NCI-H2227 (cell line): ENCODE results near the gene SYT12.
"Not testable (repeated sequence)": the region's sequence is repeated elsewhere in the genome, so short reads cannot be mapped to it uniquely, and the experiment has no call there.

Source experiments
- DNase-seq: peaks from one replicate; lab custom pipeline; 2025; ENCODE audit not compliant: unreplicated experiment; lab: John Stamatoyannopoulos, UW

Gene SYT12

DNA sequence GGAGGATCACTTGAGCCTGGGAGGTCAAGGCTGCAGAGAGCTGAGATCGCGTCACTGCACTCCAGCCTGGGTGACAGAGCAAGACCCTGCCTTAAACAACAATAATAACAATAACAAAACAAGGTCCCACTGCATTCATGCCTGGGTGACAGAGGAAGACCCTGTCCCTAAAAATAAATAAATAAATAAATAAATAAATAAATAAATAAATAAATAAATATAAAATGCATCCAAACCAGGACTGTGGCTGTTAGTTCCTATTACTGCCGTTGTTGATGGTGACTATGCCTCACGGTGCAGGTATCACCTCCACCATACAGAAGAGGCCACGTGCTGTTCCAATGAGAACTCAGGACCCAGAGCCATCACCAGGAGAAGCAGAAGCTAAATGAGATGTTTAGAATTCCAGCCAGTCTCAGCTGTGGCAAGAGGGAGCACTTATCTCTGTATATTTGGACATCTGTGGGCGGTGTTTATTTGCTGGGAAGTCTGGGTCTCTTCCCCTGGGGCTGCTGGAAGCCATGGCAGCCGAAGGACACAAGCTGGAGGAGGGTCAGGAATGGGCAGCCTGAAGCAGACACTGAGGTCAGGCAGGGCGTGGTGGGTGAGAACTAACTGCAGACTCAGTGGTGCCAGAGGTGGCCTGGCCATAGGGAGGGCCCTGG is 26.2 kb upstream of the SYT12 start:
- no peak for DNase-seq

DNA sequence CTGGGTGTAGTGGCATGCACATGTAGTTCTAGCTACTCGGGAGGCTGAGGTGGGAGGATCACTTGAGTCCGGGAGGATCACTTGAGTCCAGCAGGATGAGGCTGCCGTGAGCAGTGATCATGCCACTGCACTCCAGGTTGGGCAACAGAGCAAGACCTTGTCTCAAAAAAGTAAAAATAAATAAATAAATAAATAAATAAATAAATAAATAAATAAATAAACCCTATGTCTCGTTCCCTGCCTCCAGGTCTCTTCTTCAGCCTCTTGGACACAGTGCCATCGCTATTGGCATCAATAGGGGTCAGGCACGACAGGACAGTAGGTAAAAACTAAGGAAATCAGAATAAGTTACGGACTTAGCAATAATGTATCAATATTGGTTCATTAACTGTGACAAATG is 23.4 kb upstream of the SYT12 start:
- no peak for DNase-seq

DNA sequence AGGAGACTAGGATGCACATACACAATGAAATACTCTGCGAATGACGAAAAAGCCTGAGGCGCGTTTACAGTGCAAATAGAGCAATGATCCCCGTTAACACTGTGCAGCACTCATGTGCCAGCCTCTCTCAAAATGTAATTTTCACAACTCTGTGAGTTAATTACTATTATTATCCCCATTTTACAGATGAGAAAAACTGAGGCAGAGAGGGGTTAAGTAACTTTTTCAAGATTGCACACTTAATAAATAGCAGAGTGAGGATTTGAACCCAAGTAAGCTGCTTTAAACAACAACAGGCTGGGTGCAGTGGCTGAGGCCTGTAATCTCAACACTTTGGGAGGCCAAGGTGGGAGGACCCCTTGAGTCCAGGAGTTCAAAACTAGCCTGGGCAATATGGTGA is 21.6 kb upstream of the SYT12 start:
- no peak for DNase-seq

DNA sequence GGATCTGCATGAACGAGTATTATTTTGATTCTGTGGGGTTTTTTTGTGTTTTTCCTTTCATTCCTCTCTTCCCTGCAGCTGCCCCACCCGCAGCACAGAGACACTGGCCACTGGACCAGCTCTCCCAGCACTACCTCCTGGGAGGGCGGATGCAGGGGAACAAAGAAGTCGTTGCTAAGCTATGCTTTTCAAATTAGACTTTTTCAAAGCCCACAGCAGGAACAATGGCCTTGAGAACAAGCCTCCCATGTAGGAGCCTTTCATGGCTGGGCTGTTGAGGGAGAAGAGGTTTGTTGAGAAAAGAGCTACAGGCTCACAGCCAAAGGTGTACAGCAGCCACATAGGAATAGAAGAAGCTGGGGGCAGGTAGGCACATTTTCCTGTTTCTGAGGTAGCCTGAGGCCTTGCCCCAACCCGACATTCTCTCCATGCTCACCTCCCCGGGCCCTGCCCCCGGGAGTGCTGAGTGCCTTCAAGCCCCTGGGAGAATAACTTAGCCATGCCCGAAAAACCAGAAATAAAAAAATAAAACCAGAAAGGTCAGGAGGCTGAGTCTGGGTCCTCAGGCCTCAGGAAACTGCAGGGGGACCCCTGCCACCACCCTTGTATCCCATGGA is 20.5 kb upstream of the SYT12 start:
- peak; percentile 18 for DNase-seq

DNA sequence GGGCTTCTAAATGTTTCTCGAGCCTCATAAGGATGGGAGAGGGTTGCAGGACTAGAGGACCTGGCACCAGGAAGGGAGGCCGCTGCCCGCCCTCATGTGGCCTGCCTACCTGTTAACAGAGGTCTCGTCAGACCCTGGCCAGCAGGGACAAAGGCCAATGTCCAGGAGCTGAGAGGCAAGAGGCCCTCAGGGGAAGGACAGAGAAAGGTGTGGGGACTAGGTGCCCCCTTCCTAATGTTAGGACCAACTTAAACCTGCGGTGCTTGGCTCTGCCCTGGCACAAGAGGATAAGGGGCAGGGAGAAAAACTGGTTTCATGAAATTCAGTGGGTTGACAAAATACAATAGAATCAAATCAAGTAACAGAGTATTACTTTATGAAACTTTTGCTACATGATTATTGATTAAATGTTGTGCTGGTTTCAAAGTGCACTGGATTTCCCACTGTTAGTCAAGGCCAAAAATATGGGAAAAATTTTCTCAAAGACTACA is 20.0 kb upstream of the SYT12 start:
- DNase-seq: no peak

DNA sequence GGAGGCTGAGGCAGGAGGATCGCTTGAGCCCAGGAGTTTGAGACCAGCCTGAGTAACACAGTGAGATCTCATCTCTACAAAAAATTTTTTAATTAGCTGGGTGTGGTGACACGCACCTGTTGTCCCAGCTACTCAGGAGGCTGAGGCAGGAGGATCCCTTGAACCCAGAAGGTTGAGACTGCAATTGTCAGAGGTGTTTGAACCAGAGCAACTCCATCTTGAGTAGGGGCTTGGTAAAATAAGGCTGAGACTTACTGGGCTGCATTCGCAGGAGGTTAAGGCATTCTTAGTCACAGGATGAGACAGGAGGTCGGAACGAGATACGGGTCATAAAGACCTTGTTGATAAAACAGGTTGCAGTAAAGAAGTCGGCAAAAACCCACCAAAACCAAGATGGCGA is 17.7 kb upstream of the SYT12 start:
- DNase-seq: not testable (repeated sequence)

DNA sequence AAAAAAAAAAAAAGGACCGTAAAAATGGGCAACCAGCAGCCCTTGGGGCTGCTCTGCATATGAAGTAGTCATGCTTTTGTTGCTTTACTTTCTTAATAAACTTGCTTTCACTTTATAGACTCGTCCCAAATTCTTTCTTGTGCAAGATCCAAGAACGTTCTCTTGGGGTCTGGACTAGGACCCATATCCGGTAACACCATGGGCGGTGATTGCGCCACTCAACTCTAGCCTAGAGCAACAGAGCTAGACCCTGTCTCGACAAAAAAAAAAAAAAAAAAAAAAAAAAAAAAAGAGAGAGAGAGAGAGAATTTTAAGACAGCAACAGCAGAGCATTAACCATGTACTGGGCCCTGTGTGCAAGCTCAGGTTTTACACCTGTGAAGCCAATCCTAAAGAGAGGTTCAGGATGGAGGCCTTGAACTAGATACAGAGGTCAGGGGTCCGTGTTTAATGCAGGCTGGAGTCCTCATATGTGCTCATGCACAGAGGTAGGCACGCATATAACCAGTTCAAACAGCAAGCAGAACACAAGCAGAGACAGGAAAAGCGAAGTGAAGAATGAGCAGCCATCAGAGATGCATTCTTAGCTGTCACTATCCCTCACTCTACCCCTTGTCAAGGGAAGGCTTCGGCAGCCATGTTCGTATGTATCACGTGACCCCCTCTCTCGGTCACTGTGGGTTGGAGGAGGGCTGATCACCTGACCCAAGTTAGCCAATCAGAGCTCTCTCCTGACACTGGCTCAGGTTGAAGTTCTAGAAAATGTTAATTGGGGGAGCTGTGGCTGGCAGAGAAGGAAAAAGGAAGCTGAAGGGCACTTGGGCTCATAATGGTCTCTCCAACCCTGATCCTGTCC is 16.7 kb upstream of the SYT12 start:
- peak; percentile 37 for DNase-seq

DNA sequence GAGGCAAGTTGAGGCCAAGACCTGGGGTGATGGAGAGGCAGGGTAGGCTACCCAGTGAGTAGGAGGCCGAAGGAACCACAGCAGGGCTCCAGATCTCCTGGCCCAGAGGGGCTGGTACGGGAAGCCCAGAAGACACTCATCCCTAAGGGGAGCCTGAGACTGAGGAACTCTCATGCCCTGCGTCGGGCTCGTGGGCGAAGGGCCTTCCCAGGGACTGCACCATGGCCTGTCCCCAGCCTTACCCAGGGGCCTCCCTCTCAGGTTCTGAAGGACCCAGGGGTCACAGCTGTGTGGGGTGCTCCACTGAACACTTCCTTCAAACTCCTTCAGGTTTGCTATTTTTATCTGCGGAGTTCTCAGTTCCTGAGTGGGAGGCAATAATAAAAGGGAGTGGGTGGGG is 15.8 kb upstream of the SYT12 start:
- no peak for DNase-seq

DNA sequence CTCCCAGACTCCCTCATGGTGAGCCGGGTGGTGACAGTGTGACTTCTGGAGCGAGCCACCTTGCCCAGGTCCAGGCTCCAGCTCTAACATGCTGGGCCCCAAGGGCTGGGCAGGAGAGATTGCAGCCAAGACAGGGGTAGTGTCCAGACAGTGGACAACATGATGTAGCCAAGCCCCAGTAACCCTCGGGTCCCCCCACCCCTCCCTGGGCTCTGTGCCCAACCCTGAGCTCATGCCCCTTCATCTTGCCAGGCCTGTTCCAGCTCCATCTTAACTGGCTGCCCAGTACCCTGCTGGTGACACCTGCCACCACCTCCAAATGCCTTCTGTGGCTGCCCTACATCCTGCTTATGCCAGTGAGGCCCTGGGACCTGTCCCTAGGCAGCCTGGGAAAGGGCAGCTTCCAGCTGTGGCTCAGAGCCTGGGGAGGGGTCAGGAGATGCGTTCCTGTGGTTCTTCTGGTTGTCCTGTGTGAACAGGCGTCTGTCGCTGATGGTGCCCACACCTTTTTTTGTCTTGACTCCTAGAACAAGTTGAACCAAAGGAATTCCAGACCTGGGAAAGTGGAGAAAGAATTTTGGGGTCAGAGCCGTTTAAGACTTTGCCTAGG is 12.5 kb upstream of the SYT12 start:
- no peak for DNase-seq

DNA sequence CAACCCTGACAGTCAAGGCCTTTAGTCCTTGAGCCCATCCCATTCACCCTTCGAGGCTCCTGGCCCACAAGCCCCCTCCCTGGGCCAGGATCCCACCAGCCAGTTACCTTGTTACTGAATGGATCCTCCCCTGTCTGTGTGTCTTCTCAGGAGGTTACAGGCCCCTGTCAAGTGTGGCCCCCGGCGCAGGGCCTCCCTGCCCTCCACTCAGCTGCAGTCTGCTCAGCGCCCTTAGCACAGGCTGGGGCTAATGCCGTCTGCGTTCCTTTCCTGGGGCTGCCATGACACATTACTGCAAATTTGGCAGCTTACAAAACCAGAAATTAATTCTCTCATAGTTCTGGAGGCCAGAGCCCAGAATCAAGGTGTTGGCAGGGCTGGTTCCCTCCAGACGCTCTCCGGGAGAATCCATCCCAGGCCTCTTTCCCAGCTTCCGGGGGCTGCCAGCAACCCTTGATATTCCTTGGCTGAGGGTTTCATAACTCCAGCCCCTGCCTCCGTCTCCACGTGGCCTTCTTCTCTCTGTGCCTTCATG is 9.4 kb upstream of the SYT12 start:
- DNase-seq: no peak

DNA sequence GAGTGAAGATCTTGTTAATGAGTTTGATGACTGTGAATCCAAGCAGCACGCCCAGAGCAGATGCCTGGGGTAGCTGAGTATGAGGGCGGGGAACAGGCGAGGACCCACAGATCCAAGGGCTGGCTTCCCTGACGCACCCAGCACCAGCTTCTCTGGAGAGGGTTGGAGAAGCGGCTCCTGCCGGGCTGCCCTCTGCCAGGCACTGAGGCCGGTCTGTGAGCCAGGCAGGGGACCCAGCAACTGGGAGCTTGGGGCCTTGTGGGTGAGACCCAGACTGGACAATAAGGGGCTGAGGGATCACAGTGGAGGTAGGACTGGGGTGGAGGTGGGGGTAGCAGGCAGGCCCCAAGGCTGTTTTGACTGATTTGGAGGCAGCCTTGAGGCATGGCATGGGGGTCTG is 8.6 kb upstream of the SYT12 start:
- no peak for DNase-seq

DNA sequence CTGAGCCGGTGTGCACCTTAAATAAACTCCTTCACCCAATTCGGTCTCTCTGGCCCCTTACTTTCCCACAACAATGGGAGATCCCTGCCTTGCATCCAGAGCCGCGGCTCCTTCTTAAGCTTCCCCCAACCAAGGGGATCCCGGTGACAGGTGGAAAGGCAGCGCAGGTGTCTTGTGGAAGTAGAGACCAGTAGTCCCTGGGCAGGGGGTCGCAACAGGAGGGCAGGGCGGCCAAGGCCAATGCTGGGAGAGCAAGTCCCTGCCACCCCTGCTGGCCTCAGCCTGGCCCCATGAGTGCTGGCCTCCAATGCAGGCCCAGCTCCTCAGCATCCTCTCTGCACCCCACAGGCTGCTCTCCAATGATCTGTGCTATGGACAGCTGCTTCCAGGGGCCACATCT is 7.9 kb upstream of the SYT12 start:
- DNase-seq: no peak

DNA sequence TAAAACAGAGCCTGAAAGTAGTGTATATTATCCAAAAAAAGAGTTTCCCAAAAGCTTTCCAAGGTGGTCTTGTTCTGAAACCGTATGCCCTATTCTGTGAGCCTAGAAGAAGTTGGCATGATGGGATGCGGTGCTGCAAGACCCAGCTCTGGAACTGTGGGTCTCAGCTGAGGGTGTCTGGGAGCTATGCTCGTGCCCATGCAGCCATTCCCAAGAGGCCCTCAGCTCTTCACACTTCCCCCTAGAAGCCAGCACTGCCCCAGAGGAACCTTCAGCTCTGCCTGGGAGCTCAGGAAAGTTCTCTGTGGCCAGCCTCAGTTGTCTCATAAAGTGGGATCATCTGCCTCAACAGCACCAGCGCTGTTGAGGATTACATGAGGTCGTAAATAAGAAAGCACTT is 6.4 kb upstream of the SYT12 start:
- DNase-seq: no peak

DNA sequence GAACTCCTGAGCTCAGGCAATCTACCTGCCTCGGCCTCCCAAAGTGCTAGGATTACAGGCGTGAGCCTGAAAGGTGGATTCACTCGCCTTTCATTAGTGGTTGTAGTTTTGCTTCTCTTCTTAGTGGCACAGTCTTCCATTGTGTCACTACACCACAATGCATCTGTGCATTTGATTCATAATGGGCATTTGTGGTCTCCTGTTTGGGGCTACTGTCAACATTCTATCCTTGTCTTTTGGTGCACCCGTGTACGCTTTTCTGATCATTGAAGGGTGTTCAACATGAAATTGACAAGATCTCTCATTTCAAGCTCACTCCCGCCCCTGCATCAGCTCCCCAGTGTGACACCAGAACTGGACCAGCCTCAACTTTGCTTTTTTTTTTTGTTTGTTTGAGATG is 2.0 kb upstream of the SYT12 start:
- DNase-seq: no peak

DNA sequence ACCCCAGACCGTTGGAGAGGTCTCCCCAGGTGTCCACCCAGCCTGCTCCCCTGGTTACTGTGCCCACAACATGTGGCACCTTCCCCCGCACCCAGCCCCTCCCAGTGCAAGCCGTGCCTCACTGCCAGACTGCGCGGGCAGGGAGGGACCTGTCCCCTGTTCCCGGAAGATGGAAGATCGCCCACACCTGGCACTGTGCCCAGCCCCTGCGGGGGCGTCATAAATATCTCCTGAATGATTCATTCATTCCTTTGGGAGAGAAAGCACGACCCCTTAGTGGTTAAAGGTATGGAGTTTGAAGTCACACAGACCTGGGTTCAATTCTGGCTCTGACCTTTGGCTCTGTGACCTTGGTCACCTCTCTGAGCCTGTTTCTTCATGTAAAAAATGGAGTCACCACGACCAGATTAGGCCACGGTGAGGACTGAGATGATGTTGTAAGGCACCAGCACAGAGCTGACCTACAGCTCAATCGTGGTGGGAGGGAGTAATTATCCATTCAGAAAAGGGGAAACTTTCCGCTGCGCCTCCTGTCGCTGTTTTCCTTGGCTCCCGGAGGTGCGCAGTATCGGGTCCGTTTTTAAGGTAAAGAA is 497 bp upstream of the SYT12 start:
- DNase-seq: peak; percentile 33

DNA sequence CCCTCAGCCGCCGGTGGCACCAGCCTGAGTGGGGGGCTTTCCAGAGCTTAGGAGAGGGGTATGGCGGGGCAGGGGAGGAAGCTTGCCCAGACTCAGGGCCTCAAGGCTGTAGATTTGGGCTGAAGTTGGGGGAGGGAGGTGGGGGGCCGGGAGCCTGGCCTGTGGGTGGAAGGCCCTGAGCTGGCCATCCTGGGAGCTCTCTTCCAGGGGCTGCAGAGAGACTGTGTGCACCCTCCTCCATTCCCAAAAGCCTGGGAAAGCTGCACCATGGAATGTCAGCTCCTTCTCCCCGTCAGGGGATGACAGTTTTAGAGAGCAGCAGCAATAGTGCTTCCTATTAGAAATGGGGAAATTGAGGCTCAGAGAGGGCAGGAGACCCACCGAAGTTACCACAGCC is 1.0 kb downstream of the SYT12 start:
- no peak for DNase-seq

DNA sequence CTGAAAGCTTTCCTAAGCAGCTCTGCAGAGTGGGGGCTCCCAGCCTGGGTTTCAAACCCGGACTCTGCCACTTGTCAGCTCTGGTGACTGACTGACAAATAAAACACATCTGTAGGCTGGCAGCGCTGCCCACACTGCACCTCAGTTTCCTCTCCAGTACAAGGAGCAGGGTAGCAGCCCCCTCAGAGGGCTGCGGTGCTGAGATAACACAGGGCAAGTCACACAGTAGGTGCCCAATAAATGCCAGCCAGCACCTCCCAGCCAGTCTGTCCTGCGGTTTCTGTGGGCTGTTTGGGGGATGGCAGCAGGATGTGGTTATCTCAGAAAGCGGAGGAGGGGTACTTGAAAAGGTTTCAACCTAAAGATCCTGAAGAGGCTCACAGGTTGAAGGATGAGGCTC is 1.5 kb downstream of the SYT12 start:
- DNase-seq: no peak

DNA sequence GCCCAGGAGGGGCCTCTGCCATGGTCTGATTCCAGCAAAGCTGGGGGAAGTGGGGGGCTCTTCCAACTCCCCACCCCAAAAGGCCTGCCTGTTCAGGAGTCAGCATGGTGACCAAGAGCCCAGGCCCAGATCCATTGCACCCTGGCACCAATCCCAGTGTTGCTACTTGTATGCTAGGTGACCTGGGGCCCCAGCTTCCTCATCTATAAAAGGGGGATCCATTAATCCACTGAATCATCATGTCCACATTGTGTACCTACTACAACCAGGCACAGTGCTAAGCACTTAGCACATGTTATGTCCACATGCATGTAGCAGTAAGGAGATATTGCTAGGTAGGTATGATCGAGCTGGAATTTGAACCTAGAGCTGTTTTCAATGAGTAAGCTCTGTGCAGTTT is 2.0 kb downstream of the SYT12 start:
- no peak for DNase-seq

DNA sequence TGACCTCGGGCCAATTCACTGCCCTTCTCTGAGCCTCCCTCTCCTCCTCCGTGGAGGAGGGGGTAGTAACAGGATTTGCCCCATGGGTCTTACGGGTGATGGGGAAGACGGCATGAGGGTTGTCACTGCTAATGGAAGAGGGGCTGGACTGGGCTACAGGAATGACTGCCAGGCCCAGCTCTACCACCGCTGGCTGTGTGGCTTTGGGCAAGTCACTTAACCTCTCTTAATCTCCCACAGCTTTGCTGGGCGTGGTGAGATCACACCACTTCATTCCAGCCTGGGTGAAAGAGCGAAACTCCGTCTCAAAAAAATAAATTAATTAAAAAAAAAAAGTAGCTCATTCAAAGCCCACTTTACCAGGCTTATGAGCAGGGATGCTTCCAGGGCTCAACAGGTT is 2.8 kb downstream of the SYT12 start:
- no peak for DNase-seq

DNA sequence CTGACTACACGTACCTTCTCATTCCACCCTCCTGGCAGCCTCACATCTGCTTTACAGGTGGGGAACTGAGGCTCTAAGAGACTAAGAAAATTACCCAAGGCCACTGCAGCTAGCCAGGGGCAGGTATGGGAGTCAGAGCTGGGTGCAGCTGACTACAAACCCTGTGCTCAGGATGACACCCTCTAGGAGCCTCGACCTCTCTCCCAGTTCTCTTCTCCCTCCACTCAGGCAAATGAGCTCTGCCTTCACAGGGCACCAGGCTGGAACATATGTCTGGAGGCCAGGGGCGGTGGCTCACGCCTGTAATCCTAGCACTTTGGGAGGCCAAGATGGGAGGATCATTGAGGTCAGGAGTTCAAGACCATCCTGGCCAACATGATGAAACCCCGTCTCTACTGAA is 4.0 kb downstream of the SYT12 start:
- no peak for DNase-seq

DNA sequence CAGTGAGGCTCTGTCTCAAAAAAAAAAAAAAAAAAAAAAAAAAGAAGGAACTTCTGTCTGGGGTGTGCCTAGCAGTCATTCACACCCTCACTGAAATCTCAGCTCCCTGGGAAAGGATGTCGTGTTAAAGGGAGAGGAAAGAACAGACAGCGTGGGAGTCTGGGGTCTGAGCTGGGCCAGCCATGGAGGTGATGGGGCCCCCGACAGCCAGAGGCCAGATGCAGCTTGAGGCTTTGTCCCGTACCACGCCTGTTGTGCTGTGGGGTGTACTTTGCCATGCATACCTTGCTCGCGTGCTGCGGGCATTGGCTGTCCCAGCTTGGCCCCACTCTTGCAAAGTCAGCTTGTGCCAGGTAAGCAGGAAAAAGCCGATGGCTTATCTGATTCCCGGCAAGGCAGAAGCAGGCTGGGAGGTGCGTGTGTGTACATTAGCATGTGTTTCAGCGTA is 4.6 kb downstream of the SYT12 start:
- no peak for DNase-seq
